A673 (cell line): ENCODE results near the gene TANC1. TPM values are rescaled to one million over a fixed set of nuclear protein-coding genes. Genes with fewer than 3 reads are reported as not detected.
A peak's percentile ranks its signal among the peaks of the same experiment; 100 is the strongest.

Experiments
- BruUV-seq: library from RNA; stranded (reverse); fragments of 400-500 nt; replicated peaks from 2 replicates; lab custom pipeline; 2021; lab: Mats Ljungman, UMichigan
- CTCF ChIA-PET: fragments of 300-600 bp; sonication (Branson Sonifier 250); formaldehyde crosslinking; loops from one replicate; lab custom pipeline; 2022; ENCODE audit warnings: antibody characterized with exemption; lab: Charles Lee
- POLR2A ChIA-PET: fragments of 300-600 bp; sonication (Branson Sonifier 250); formaldehyde crosslinking; loops from one replicate; lab custom pipeline; 2022; ENCODE audit warnings: antibody characterized with exemption; ENCODE audit not compliant: low non-redundant PET; lab: Charles Lee
- DNase-seq: peaks from one replicate; pipeline ENCODE4 v3.0.0-alpha.2; 2015; ENCODE audit warnings: low spot score
- H3K27ac ChIP-seq: fragments of 200-600 bp; sonication (generic); 2 replicates; pipeline ENCODE4 v1.5.1; 2016; ENCODE audit warnings: mixed run types, low read depth, mild to moderate bottlenecking, mixed read lengths, antibody characterized with exemption, low read length; ENCODE audit not compliant: poor library complexity, severe bottlenecking
- H3K27me3 ChIP-seq: fragments of 200-600 bp; sonication (generic); replicated peaks from 2 replicates; pipeline ENCODE4 v1.6.1; 2017; ENCODE audit warnings: mixed run types, low read depth, mild to moderate bottlenecking, mixed read lengths, antibody characterized with exemption, low read length; ENCODE audit not compliant: insufficient read depth, poor library complexity
- H3K36me3 ChIP-seq: fragments of 200-600 bp; sonication (generic); 2 replicates; pipeline ENCODE4 v1.6.1; 2016; ENCODE audit warnings: mixed run types, mild to moderate bottlenecking, mixed read lengths, antibody characterized with exemption, low read length; ENCODE audit not compliant: insufficient read depth, poor library complexity, severe bottlenecking
- H3K4me1 ChIP-seq: fragments of 200-600 bp; sonication (generic); 2 replicates; pipeline ENCODE4 v1.6.1; 2017; ENCODE audit warnings: mixed run types, mild to moderate bottlenecking, mixed read lengths, antibody characterized with exemption, low read length; ENCODE audit not compliant: insufficient read depth, poor library complexity, severe bottlenecking
- H3K4me3 ChIP-seq: fragments of 200-600 bp; sonication (generic); 2 replicates; pipeline ENCODE4 v1.5.1; 2016; ENCODE audit warnings: low read depth, mixed run types, mild to moderate bottlenecking, mixed read lengths, low read length; ENCODE audit not compliant: poor library complexity, severe bottlenecking
- H3K9me3 ChIP-seq: fragments of 200-600 bp; sonication (generic); 2 replicates; pipeline ENCODE4 v1.6.1; 2016; ENCODE audit warnings: mixed run types, low read depth, mild to moderate bottlenecking, mixed read lengths, antibody characterized with exemption, low read length; ENCODE audit not compliant: poor library complexity, severe bottlenecking
- EZH2 ChIP-seq: fragments of 200-600 bp; sonication (generic); IDR thresholded peaks from 2 replicates; pipeline ENCODE4 v1.6.1; 2017; ENCODE audit warnings: borderline replicate concordance, low read depth, mild to moderate bottlenecking, mixed read lengths, antibody characterized with exemption, low read length; ENCODE audit not compliant: poor library complexity, severe bottlenecking
- intact Hi-C: fragments of 100-400 bp; cut with micrococcal nuclease; formaldehyde crosslinking; loops from one replicate; pipeline ENCODE4 v1.10.0; 2022; ENCODE audit not compliant: unreplicated experiment
- total RNA-seq: library from RNA; stranded (reverse); gene quantifications from 2 replicates; pipeline ENCODE4 v1.2.3, GENCODE V29; 2021
- TF ChIP-seq, protein P1 (sequence below): fragments of 300-800, 200-600 bp; sonication (generic); conservative IDR thresholded peaks from 2 replicates; pipeline ENCODE4 v1.5.1; 2017; ENCODE audit warnings: low read depth, mild to moderate bottlenecking, antibody characterized with exemption, low read length, moderate library complexity, mixed read lengths

The TANC1 gene
- total RNA-seq, 1 experiment from 2014 or later, result 9.0 TPM

GRCh38 chr2:159064446-159065301 lies 96.2 kb downstream of the TANC1 start:
- POLR2A ChIA-PET, result no interaction called here

DNA sequence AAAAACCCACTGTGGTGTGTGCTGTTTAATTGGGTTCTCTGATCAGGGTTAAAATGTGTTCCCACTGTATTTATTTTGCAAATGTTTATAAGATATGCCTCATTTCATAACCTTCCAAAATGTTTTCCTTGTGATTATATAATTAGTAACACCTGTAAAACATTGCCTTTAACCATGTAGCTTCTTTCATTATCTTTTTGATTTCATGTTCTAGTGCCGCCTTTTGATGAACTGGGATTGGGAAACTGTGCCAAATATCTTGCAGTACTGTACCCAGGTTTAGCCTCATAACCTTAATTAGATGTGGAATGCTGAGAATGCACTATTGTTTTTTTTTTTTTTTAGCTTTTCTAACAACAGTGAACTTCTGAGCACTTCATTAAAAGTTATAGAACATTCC lies 96.9 kb downstream of the TANC1 start:
- Histone ChIP-seq H3K4me3 (no peak overlapping the region), H3K27me3 (no peaks in the 10 kb centered on the region), H3K27ac (no peak overlapping the region), H3K36me3 (no peaks in the 10 kb centered on the region), H3K9me3 (no peaks in the 10 kb centered on the region), H3K4me1 (peaks cover 13% of the 10 kb centered on the region)
- intact Hi-C loops, result no loop called here
- no TSS peak for BruUV-seq
- ChIA-PET POLR2A (no interaction called here), CTCF (interaction anchor here (0.6 to 0.7 kb wide), 2 partner anchors 53 to 65 kb away, joined by 3 to 7 read pairs; no protein-coding TSS in a partner anchor)
- no peak for TF ChIP-seq EZH2
- TF ChIP-seq, protein P1, sequence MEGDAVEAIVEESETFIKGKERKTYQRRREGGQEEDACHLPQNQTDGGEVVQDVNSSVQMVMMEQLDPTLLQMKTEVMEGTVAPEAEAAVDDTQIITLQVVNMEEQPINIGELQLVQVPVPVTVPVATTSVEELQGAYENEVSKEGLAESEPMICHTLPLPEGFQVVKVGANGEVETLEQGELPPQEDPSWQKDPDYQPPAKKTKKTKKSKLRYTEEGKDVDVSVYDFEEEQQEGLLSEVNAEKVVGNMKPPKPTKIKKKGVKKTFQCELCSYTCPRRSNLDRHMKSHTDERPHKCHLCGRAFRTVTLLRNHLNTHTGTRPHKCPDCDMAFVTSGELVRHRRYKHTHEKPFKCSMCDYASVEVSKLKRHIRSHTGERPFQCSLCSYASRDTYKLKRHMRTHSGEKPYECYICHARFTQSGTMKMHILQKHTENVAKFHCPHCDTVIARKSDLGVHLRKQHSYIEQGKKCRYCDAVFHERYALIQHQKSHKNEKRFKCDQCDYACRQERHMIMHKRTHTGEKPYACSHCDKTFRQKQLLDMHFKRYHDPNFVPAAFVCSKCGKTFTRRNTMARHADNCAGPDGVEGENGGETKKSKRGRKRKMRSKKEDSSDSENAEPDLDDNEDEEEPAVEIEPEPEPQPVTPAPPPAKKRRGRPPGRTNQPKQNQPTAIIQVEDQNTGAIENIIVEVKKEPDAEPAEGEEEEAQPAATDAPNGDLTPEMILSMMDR, result no peak
- DNase-seq, result no peak

More at GRCh38 chr2:159064446-159065301, 96.2 kb downstream of the TANC1 start:
- CTCF ChIA-PET, result interaction anchor here (0.6 to 0.7 kb wide), 2 partner anchors 54 to 66 kb away, joined by 3 to 7 read pairs; no protein-coding TSS in a partner anchor
- TF ChIP-seq, protein P1, result no peak
- H3K27me3 ChIP-seq, result no peaks in the 10 kb centered on the region
- BruUV-seq, result no TSS peak
- peaks cover 13% of the 10 kb centered on the region for H3K4me1 ChIP-seq
- intact Hi-C loops, result no loop called here
- no peaks in the 10 kb centered on the region for H3K9me3 ChIP-seq
- no peaks in the 10 kb centered on the region for H3K36me3 ChIP-seq
- peak; percentile 40 for DNase-seq
- no peak overlapping the region for H3K4me3 ChIP-seq
- H3K27ac ChIP-seq, result no peak overlapping the region

- no peak overlapping the region for H3K4me3 ChIP-seq
- no TSS peak for BruUV-seq
- TF ChIP-seq EZH2, result no peak
- TF ChIP-seq, protein P1, result no peak
- ChIA-PET POLR2A (no interaction called here), CTCF (no interaction called here)
- intact Hi-C loops, result no loop called here
- no peaks in the 10 kb centered on the region for H3K9me3 ChIP-seq
- H3K27me3 ChIP-seq, result no peaks in the 10 kb centered on the region
- no peak overlapping the region for H3K27ac ChIP-seq
- H3K4me1 ChIP-seq, result peaks cover 13% of the 10 kb centered on the region
- DNase-seq, result no peak
- no peaks in the 10 kb centered on the region for H3K36me3 ChIP-seq
Observed at GRCh38 chr2:159065891-159066290, 97.5 kb downstream of the TANC1 start.
